Measurements from ENCODE around the gene CIROP.

Gene CIROP

GRCh38 chr14:23102801-23103200 lies 2.0 kb downstream of the CIROP start:
- TF ChIP-seq SIN3A (IDR thresholded peaks at IDR 0.05; ENCODE audit: borderline replicate concordance, insufficient read depth, low read length) (no peak), FOXP2 (optimal IDR thresholded peaks at IDR 0.05; ENCODE audit: borderline replicate concordance, extremely low read depth, extremely low read length, insufficient read depth) (no peak), TAF1 (IDR thresholded peaks at IDR 0.05; ENCODE audit: borderline replicate concordance, insufficient read depth, low read length) (no peak), POLR2AphosphoS5 (IDR thresholded peaks at IDR 0.05; ENCODE audit: low read depth, low read length) (no peak), REST (IDR thresholded peaks at IDR 0.05; ENCODE audit: insufficient read depth in 1 of 2, low read depth in 2 of 2, low read length in 2 of 2) (no peak)

GRCh38 chr14:23101986-23102625 lies 2.7 kb downstream of the CIROP start:
- TF ChIP-seq TAF1 (IDR thresholded peaks at IDR 0.05; ENCODE audit: borderline replicate concordance, insufficient read depth, low read length) (no peak), POLR2AphosphoS5 (IDR thresholded peaks at IDR 0.05; ENCODE audit: low read depth, low read length) (no peak), FOXP2 (optimal IDR thresholded peaks at IDR 0.05; ENCODE audit: borderline replicate concordance, extremely low read depth, extremely low read length, insufficient read depth) (no peak), SIN3A (IDR thresholded peaks at IDR 0.05; ENCODE audit: borderline replicate concordance, insufficient read depth, low read length) (no peak), REST (IDR thresholded peaks at IDR 0.05; ENCODE audit: insufficient read depth in 1 of 2, low read depth in 2 of 2, low read length in 2 of 2) (no peak)

- TF ChIP-seq REST (IDR thresholded peaks at IDR 0.05; ENCODE audit: insufficient read depth in 1 of 2, low read depth in 2 of 2, low read length in 2 of 2) (no peak), SIN3A (IDR thresholded peaks at IDR 0.05; ENCODE audit: borderline replicate concordance, insufficient read depth, low read length) (no peak), TAF1 (IDR thresholded peaks at IDR 0.05; ENCODE audit: borderline replicate concordance, insufficient read depth, low read length) (no peak), POLR2AphosphoS5 (IDR thresholded peaks at IDR 0.05; ENCODE audit: low read depth, low read length) (no peak), FOXP2 (optimal IDR thresholded peaks at IDR 0.05; ENCODE audit: borderline replicate concordance, extremely low read depth, extremely low read length, insufficient read depth) (no peak)
Measured at GRCh38 chr14:23101213-23101970, 3.4 kb downstream of the CIROP start.

- TF ChIP-seq REST (IDR thresholded peaks at IDR 0.05; ENCODE audit: insufficient read depth in 1 of 2, low read depth in 2 of 2, low read length in 2 of 2) (no peak), POLR2AphosphoS5 (IDR thresholded peaks at IDR 0.05; ENCODE audit: low read depth, low read length) (no peak), TAF1 (IDR thresholded peaks at IDR 0.05; ENCODE audit: borderline replicate concordance, insufficient read depth, low read length) (no peak), FOXP2 (optimal IDR thresholded peaks at IDR 0.05; ENCODE audit: borderline replicate concordance, extremely low read depth, extremely low read length, insufficient read depth) (no peak), SIN3A (IDR thresholded peaks at IDR 0.05; ENCODE audit: borderline replicate concordance, insufficient read depth, low read length) (no peak)
Measured at GRCh38 chr14:23099212-23099861, 5.5 kb downstream of the CIROP start.
